ENCODE results near the gene NLRP7. TPM values are rescaled to one million over a fixed set of nuclear protein-coding genes. Genes with fewer than 3 reads are reported as not detected.
"Not testable (repeated sequence)": the region's sequence is repeated elsewhere in the genome, so short reads cannot be mapped to it uniquely, and the experiment has no call there.

NLRP7 gene
- total RNA-seq (ENCODE audit: low replicate concordance), result not detected in 2 replicates

DNA sequence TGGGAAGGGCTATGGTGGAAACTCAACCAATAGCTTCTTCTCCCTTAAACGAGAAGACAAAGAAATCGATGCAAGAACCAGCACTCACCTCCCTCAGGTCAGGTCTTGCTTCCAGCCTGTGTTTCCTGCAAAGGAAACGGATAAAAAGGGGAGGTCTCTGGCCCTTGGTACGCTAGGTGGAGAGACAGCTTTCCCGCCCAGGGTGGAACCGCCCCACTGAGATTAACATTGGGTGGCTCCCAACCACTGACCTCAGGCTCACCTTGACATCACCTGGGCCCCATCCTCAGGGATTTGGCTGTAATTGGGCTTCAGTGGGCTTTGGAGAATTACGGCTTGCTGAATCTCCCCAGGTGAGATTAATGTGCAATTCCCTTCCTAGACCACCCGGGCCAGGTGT, at the start of gene NLRP7:
NLRP7 (minus strand) TSS at position 150 of the 400 bp plus-strand sequence.
- no peak within 1 kb of the TSS for H3K4me3 ChIP-seq (ENCODE audit: low read depth, low read length)
- no peak for DNase-seq (ENCODE audit: low read depth)
- TF ChIP-seq, protein P1, sequence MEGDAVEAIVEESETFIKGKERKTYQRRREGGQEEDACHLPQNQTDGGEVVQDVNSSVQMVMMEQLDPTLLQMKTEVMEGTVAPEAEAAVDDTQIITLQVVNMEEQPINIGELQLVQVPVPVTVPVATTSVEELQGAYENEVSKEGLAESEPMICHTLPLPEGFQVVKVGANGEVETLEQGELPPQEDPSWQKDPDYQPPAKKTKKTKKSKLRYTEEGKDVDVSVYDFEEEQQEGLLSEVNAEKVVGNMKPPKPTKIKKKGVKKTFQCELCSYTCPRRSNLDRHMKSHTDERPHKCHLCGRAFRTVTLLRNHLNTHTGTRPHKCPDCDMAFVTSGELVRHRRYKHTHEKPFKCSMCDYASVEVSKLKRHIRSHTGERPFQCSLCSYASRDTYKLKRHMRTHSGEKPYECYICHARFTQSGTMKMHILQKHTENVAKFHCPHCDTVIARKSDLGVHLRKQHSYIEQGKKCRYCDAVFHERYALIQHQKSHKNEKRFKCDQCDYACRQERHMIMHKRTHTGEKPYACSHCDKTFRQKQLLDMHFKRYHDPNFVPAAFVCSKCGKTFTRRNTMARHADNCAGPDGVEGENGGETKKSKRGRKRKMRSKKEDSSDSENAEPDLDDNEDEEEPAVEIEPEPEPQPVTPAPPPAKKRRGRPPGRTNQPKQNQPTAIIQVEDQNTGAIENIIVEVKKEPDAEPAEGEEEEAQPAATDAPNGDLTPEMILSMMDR (IDR thresholded peaks at IDR 0.05; ENCODE audit: insufficient read depth, low read length), result no peak

DNA sequence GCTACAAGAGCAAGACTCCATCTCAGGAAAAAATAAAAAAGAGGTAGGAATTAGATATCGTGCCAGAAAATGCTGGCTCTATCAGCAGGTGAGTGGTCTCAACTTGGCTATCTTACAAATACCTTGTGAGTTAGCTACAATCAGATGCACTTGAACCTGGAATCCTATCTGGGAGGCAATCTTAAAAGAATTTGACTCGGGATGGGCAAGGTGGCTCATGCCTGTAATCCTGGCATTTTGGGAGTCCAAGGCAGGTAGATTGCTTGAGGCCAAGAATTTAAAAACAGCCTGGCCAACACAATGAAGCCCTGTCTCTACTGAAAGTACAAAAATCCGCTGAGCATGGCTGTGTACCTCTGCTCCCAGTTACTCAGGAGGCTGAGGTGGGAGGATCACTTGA, 48.2 kb upstream of the NLRP7 start:
- TF ChIP-seq, protein P1 (IDR thresholded peaks at IDR 0.05; ENCODE audit: insufficient read depth, low read length), result no peak
- DNase-seq (ENCODE audit: low read depth), result no peak
- no peak overlapping the region for H3K4me3 ChIP-seq (ENCODE audit: low read depth, low read length)

DNA sequence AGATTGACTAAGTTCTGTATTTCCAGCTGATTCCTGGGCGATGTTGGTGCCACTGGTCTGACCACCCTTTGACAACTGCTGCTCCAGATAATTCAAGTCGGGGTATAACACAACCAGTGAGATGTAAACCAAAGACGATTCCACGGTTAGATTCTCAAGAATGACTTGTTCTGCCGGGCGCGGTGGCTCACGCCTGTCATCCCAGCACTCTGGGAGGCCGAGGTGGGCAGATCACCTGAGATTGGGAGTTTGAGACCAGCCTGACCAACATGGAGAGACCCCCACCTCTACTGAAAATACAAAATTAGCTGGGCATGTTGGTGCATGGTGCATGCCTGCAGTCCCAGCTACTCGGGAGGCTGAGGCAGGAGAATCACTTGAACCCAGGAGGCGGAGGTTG, 42.2 kb upstream of the NLRP7 start:
- not testable (repeated sequence) for H3K4me3 ChIP-seq (ENCODE audit: low read depth, low read length); DNase-seq (ENCODE audit: low read depth)

DNA sequence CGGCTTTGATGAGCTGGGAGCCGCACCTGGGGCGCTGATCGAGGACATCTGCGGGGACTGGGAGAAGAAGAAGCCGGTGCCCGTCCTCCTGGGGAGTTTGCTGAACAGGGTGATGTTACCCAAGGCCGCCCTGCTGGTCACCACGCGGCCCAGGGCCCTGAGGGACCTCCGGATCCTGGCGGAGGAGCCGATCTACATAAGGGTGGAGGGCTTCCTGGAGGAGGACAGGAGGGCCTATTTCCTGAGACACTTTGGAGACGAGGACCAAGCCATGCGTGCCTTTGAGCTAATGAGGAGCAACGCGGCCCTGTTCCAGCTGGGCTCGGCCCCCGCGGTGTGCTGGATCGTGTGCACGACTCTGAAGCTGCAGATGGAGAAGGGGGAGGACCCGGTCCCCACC, 35.2 kb upstream of the NLRP7 start:
- H3K4me3 ChIP-seq (ENCODE audit: low read depth, low read length); DNase-seq (ENCODE audit: low read depth): not testable (repeated sequence)

DNA sequence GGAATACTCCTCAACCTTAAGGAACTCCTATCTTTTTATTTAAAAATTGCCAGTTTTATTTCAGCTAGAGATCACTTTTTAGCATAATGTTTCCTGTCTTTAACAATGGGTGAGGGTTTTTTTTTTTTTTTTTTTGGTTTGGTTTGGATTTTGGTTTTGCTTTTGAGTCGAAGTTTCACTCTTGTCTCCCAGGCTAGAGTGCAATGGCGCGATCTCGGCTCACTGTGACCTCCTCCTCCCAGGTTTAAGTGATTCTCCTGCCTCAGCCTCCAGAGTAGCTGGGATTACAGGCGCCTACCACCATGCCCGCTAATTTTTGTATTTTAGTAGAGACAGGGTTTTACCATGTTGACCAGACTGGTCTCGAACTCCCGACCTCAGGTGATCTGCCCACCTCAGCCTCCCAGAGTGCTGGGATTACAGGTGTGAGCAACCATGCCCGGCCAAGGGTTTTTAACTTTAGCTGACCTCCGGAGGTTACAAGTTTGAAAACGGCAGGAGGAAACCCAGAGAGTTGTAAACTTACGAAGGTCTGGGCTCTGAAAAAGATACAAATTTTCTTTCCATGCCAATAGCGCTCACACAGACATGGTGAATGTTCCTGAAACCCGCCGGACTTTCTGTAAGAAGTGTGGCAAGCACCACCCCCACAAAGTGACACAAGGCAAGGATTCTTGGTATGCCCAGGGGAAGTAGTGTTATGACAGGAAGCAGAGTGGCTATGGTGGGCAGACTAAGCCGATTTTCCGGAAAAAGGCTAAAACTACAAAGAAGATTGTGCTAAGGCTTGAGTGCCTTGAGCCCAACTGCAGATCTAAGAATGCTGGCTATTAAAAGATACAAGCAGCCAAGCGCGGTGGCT, 26.1 kb upstream of the NLRP7 start:
- DNase-seq (ENCODE audit: low read depth), result not testable (repeated sequence)

DNA sequence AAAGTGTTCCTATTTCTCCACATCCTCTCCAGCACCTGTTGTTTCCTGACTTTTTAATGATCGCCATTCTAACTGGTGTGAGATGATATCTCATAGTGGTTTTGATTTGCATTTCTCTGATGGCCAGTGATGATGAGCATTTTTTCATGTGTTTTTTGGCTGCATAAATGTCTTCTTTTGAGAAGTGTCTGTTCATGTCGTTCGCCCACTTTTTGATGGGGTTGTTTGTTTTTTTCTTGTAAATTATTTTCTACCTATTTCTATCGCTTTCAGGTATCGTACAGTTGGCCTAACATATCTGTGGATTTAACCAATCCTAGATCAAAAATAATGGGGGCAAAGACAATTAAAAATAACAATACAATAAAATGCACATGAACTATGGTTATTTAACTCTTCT, 24.1 kb upstream of the NLRP7 start:
- DNase-seq (ENCODE audit: low read depth); H3K4me3 ChIP-seq (ENCODE audit: low read depth, low read length): not testable (repeated sequence)

More for the DNA sequence above, 26.1 kb upstream of the NLRP7 start:
- not testable (repeated sequence) for H3K4me3 ChIP-seq (ENCODE audit: low read depth, low read length)

DNA sequence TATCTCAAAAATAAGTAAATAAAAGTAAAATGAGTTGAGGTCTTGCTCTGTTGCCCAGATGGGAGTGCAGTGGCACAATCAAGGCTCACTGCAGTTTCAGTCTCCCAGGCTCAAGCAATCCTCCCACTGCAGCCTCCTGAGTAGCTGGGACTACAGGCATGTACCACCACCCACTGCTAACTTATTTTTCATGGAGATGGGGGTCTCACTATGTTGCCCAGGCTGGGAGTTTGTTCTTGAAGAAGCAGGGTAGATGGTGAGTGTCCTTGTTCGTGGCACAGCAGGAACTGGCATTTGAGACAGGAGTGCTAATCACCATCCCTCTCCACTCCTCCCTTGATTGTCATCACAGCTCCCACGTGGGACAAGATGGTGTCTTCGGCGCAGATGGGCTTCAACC, 22.3 kb upstream of the NLRP7 start:
- no peak for DNase-seq (ENCODE audit: low read depth)
- TF ChIP-seq, protein P1 (IDR thresholded peaks at IDR 0.05; ENCODE audit: insufficient read depth, low read length), result no peak
- H3K4me3 ChIP-seq (ENCODE audit: low read depth, low read length), result no peak overlapping the region

DNA sequence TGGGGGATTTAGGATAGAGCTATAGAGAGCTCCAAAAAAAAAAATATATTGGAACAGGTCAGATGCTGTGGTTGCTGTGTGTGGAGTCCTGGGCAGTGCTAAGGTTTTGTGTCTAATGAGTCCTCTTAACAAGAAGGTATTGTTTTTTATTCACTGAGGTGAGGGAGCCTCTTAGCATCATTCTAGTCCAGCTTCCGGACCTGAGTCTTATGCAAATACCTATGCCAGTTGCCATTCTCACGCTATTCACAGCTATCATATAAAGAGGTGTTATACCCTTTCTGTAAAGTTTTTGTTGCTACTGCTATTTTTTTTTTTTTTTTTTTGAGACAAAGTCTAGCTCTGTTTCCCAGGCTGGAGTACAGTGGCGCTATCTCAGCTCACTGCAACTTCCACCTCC, 20.3 kb upstream of the NLRP7 start:
- no peak for DNase-seq (ENCODE audit: low read depth)
- H3K4me3 ChIP-seq (ENCODE audit: low read depth, low read length), result no peak overlapping the region
- TF ChIP-seq, protein P1 (IDR thresholded peaks at IDR 0.05; ENCODE audit: insufficient read depth, low read length), result no peak

DNA sequence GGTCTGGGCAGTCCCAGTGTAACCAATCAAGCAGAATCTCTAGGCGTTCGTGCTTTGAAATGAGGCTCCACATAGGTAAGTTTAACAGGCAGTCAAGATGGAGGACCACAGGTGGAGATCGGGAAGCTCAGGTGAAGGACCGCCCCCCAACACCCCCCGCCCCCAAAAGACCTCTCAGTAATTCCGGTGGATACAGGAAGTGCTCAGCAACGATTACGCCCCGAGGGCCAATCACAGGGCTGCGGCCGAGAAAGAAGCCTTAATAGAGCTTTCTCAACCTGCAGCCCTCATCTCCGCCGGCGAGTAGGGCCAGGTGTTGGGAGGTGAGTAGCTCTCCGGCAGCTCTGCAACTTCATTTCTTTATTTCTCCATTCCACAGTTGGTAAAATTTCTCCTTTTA, 17.7 kb upstream of the NLRP7 start:
- not testable (repeated sequence) for H3K4me3 ChIP-seq (ENCODE audit: low read depth, low read length); DNase-seq (ENCODE audit: low read depth)
